Glutamatergic neuron (in vitro differentiated cells): ENCODE measurements around the gene C19orf44. TPM values are rescaled to one million over a fixed set of nuclear protein-coding genes. Genes with fewer than 3 reads are reported as not detected.
A peak's percentile ranks its signal among the peaks of the same experiment; 100 is the strongest.

ENCODE experiments used
- DNase-seq: peaks from one replicate; pipeline ENCODE4 v3.0.0; 2022
- H3K27ac Mint-ChIP-seq: one replicate; pipeline ENCODE4 v1.8.0; 2020; ENCODE audit warnings: mild to moderate bottlenecking, mixed read lengths, inconsistent platforms; ENCODE audit not compliant: unreplicated experiment
- H3K27me3 Mint-ChIP-seq: one replicate; pipeline ENCODE4 v1.8.0; 2020; ENCODE audit warnings: mild to moderate bottlenecking, moderate library complexity, mixed read lengths, inconsistent platforms; ENCODE audit not compliant: unreplicated experiment
- H3K36me3 Mint-ChIP-seq: one replicate; pipeline ENCODE4 v1.8.0; 2020; ENCODE audit warnings: mild to moderate bottlenecking, mixed read lengths, inconsistent platforms; ENCODE audit not compliant: unreplicated experiment
- H3K4me1 Mint-ChIP-seq: one replicate; pipeline ENCODE4 v1.8.0; 2020; ENCODE audit warnings: mild to moderate bottlenecking, low read depth, mixed read lengths, inconsistent platforms; ENCODE audit not compliant: unreplicated experiment
- H3K4me3 Mint-ChIP-seq: one replicate; pipeline ENCODE4 v1.8.0; 2020; ENCODE audit warnings: mild to moderate bottlenecking, mixed read lengths, inconsistent platforms; ENCODE audit not compliant: unreplicated experiment
- H3K9me3 Mint-ChIP-seq: one replicate; pipeline ENCODE4 v1.8.0; 2020; ENCODE audit warnings: mild to moderate bottlenecking, moderate library complexity, mixed read lengths, inconsistent platforms; ENCODE audit not compliant: unreplicated experiment
- CTCF ChIP-seq: fragments of 200-600 bp; sonication (generic); IDR thresholded peaks from one replicate; pipeline ENCODE4 v1.5.0; 2021; ENCODE audit not compliant: partially characterized antibody, unreplicated experiment
- total RNA-seq: library from RNA; stranded (reverse); fragmentation: NEBNext Ultra II Directional; extraction: Animal tissue kit (Norgen Biotek cat#: 25700); gene quantifications from one replicate; pipeline ENCODE4 v1.2.1, GENCODE V29; 2021; ENCODE audit not compliant: unreplicated experiment

Gene C19orf44
- total RNA-seq, 1 donor from 2014 or later, result 5.0 TPM

GRCh38 chr19:16458391-16459341, 37.5 kb upstream of the C19orf44 start:
- peaks cover 60% of the 10 kb centered on the region for H3K4me1 Mint-ChIP-seq
- no peak for DNase-seq
- peaks cover 2% of the 10 kb centered on the region for H3K36me3 Mint-ChIP-seq
- TF ChIP-seq CTCF, result no peak
- H3K9me3 Mint-ChIP-seq, result peaks cover 19% of the 10 kb centered on the region
- H3K27ac Mint-ChIP-seq, result peak overlapping the region; percentile 93
- peak overlapping the region; percentile 62 for H3K4me3 Mint-ChIP-seq
- H3K27me3 Mint-ChIP-seq, result peaks cover 11% of the 10 kb centered on the region

- H3K36me3 Mint-ChIP-seq, result peaks cover 4% of the 10 kb centered on the region
- H3K27me3 Mint-ChIP-seq, result peaks cover 14% of the 10 kb centered on the region
- no peak overlapping the region for H3K4me3 Mint-ChIP-seq
- peaks cover 59% of the 10 kb centered on the region for H3K4me1 Mint-ChIP-seq
- no peak for TF ChIP-seq CTCF
- no peak overlapping the region for H3K27ac Mint-ChIP-seq
- peaks cover 23% of the 10 kb centered on the region for H3K9me3 Mint-ChIP-seq
- DNase-seq, result no peak
Observed at GRCh38 chr19:16459680-16460079, 36.5 kb upstream of the C19orf44 start.

GRCh38 chr19:16460454-16460853, 35.7 kb upstream of the C19orf44 start:
- Mint-ChIP-seq H3K36me3 (peaks cover 4% of the 10 kb centered on the region), H3K27me3 (peaks cover 18% of the 10 kb centered on the region), H3K4me1 (peaks cover 64% of the 10 kb centered on the region), H3K4me3 (peak overlapping the region; percentile 42), H3K9me3 (peaks cover 23% of the 10 kb centered on the region), H3K27ac (no peak overlapping the region)
- DNase-seq, result no peak
- no peak for TF ChIP-seq CTCF

GRCh38 chr19:16461630-16462051, 34.6 kb upstream of the C19orf44 start:
- Mint-ChIP-seq H3K9me3 (peaks cover 19% of the 10 kb centered on the region), H3K4me1 (peaks cover 62% of the 10 kb centered on the region), H3K27me3 (peaks cover 18% of the 10 kb centered on the region), H3K4me3 (peak overlapping the region; percentile 61), H3K36me3 (peaks cover 4% of the 10 kb centered on the region), H3K27ac (peak overlapping the region; percentile 86)
- no peak for DNase-seq
- no peak for TF ChIP-seq CTCF

- no peak for DNase-seq
- H3K36me3 Mint-ChIP-seq, result peaks cover 4% of the 10 kb centered on the region
- H3K27ac Mint-ChIP-seq, result peak overlapping the region; percentile 89
- H3K9me3 Mint-ChIP-seq, result peaks cover 13% of the 10 kb centered on the region
- TF ChIP-seq CTCF, result no peak
- peaks cover 18% of the 10 kb centered on the region for H3K27me3 Mint-ChIP-seq
- peak overlapping the region; percentile 65 for H3K4me3 Mint-ChIP-seq
- peaks cover 63% of the 10 kb centered on the region for H3K4me1 Mint-ChIP-seq
Observed at GRCh38 chr19:16462757-16463250, 33.4 kb upstream of the C19orf44 start.
